ENCODE results near the gene SHQ1.
A peak's percentile ranks its signal among the peaks of the same experiment; 100 is the strongest.

SHQ1 gene

DNA sequence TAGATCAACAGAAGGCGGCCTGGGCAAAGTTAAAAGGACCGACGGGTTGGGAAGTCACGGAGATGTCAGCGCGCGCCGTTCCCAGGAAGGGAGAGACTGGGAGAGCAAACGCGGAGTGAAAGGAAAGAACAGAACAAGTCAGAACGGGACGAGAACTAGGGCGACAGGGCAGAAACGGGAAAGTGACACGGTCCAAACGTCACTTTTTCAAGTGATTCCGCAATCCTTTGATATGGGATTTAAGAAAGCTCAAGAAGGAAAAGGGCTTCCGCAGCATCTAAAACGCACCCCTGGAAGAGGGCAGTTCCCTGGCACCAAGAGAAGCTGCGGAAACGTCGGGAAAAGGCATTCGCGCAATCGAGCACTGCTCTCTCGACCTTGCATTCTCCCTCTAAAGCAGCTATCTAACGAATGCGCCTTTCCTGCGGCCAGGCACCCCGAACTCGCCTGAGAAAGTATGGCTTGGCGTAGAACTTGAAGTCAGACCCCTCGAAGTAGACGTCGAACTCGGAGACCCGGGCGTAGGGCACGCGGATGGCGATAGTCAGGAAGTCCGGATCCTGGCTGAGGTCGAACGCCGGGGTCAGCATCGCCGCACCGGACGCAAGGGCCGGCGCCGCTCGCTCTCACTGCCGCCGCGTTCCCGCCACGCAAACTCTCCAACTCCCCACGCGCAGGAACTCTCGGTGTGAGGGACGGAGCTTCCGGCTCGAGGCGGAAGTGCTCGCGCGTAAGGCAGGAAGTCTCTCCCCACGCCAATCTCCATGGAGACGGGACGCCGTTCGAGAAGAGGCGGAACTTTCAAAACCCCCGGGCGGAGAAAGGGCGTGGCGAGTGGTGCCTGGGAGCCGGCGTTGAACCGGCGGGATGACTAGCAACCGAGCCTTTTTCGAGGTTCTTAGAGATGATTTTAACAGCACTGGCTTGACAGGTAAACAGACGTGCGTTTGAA is at the start of gene SHQ1:
SHQ1 (minus strand) TSS at position 695 of the 952 bp plus-strand sequence; CDS start at position 590, 105 bp downstream.
- H3K27ac Mint-ChIP-seq = peak within 1 kb of the TSS; percentile 74
- peak; percentile 97 for ATAC-seq
- peaks cover 45% of the 10 kb centered on the region for H3K4me1 Mint-ChIP-seq
- peak within 1 kb of the TSS; percentile 92 for H3K4me3 Mint-ChIP-seq
- no peaks in the 10 kb centered on the region for H3K27me3 Mint-ChIP-seq
- H3K36me3 Mint-ChIP-seq = peaks cover 14% of the 10 kb centered on the region
- H3K9me3 Mint-ChIP-seq = no peaks in the 10 kb centered on the region

DNA sequence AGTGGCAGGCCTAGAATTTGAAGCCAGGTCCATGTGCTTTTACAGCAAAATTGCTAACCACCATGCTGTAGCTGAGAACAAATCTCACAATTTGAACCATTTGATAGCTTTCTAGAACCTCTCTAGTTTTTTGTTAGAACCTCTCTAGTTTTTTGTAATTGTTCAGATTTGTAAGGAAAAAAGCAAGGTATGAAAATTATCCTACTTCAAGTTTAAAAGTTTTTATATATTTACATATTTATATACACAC is 49.4 kb upstream of the SHQ1 start:
- ATAC-seq = no peak
- Mint-ChIP-seq H3K4me3 (no peak overlapping the region), H3K27me3 (peaks cover 20% of the 10 kb centered on the region), H3K9me3 (peaks cover 3% of the 10 kb centered on the region), H3K27ac (no peak overlapping the region), H3K4me1 (no peaks in the 10 kb centered on the region), H3K36me3 (no peaks in the 10 kb centered on the region)

DNA sequence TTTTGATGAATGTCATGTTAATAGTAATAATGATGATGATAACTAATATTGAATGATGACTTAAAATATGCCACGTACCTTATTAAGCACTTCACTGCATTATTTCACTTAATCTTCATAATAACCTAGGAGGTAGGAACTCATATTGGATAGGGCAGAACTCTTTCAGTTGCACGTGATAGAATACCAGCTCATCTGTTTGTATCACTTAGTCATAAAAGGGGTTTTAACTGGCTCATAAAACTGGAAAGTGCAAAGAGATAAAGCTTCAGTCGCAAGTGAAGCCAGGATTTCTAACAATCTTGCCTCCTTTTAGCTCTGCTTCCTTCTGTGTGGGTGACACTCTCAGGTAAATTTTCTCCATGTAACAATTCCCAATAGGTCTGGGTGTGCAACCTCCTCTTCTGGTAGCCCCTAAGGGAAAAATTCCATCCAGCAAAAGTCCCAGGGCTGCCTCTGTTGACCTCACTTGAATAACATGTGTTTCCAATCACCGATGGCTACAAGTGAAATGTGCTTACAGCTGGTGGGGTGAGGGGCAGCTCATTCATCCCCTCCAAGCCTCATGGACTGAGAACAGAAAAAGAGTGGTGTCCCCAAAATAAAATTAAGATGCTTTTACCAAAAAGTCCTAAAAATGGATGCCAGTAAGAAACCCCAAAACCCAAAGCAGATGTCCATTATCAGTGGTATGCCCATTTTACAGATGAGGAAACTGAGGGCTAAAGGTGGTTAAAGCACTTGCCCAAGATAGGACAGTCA is 48.9 kb upstream of the SHQ1 start:
- Mint-ChIP-seq H3K36me3 (no peaks in the 10 kb centered on the region), H3K4me3 (no peak overlapping the region), H3K4me1 (no peaks in the 10 kb centered on the region), H3K27ac (no peak overlapping the region), H3K9me3 (peaks cover 3% of the 10 kb centered on the region), H3K27me3 (peaks cover 24% of the 10 kb centered on the region)
- no peak for ATAC-seq

DNA sequence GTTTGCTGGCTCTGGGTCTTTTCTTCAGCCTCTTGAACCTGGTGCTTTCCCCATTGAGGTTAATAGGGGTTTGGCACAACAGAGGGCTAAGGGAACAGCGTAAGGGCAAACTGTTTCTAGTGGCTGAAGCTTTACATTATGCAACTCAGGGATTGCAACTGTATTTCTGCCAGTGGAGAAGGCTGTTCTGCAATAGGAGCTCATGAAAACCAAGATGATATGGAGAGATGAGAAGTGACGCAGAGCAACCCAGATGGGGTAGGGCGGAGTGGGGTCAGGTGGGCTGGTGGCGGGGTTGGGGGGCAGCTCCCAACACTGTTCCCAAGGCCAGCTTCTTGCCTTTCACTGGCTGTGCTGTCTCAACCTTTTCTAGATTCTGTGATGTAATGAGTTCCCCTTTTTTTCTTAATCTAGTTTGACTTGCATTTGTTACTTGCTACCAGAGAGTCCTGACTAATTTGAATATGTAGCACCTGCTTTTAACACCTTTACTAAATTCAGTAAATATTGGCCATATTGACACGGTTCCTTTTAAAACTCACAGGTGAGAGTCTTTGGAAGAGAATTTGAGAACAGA is 46.8 kb upstream of the SHQ1 start:
- H3K27me3 Mint-ChIP-seq = peaks cover 37% of the 10 kb centered on the region

DNA sequence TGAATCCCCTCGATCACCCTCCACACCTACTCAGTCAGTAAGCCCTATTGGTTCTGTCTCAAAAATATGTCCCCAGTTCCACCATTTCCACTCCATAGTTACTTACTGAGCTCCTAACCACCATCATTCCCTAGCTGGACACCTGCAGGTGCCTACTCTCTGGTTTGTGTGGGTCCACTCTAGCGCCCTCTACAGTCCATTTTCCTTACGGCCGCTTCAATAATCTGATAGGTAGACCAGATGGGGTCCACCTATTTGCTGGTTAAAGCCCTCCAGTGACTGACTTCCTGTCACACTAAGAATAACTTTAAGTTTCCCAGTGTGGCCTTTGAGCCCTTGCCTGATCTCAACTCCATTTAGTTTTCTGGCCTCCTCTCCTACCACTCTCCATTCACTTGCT is 44.6 kb upstream of the SHQ1 start:
- no peak overlapping the region for H3K27ac Mint-ChIP-seq
- no peak overlapping the region for H3K4me3 Mint-ChIP-seq
- H3K27me3 Mint-ChIP-seq = peaks cover 49% of the 10 kb centered on the region
- no peak for ATAC-seq
- H3K36me3 Mint-ChIP-seq = no peaks in the 10 kb centered on the region
- peaks cover 3% of the 10 kb centered on the region for H3K9me3 Mint-ChIP-seq
- peaks cover under 1% of the 10 kb centered on the region for H3K4me1 Mint-ChIP-seq

More for the DNA sequence above, 46.8 kb upstream of the SHQ1 start:
- Mint-ChIP-seq H3K27ac (no peak overlapping the region), H3K9me3 (peaks cover 3% of the 10 kb centered on the region), H3K4me1 (no peaks in the 10 kb centered on the region), H3K36me3 (no peaks in the 10 kb centered on the region), H3K4me3 (no peak overlapping the region)
- ATAC-seq = no peak

DNA sequence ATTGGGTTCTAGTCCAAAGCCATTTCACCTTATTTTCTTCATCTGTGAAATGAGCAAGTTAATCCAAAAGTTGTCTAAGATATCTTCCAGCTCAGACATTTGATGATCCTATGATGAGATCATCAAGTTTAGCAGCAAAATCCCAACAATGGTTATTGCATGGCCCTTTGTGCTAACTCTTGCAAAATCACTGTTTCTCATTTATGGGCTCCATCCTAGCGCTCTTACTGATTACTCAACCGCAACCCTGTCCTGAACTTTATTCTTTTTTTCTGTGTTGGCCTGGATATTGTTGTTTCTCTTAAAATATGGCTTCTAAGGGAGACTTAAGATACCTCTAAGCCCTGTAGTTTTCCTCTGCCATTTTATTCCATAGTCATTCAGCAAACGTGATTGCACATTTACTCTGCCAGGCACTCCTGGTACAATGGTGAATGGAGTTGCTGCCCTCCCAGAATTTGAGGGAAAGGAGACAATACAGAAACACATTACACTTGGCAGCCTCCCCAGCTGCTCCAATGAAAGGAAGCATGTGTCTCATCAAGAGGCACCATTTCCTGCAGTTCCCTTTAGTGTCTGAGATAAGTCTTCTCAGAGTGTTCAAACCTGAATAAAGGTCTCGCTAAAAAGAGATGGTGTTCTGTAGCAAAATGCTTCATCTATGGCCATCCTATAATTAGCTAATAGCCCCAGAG is 44.0 kb upstream of the SHQ1 start:
- ATAC-seq = no peak
- H3K9me3 Mint-ChIP-seq = peaks cover 3% of the 10 kb centered on the region
- no peak overlapping the region for H3K4me3 Mint-ChIP-seq
- H3K27ac Mint-ChIP-seq = no peak overlapping the region
- H3K27me3 Mint-ChIP-seq = peaks cover 56% of the 10 kb centered on the region
- H3K4me1 Mint-ChIP-seq = peaks cover 7% of the 10 kb centered on the region
- no peaks in the 10 kb centered on the region for H3K36me3 Mint-ChIP-seq

DNA sequence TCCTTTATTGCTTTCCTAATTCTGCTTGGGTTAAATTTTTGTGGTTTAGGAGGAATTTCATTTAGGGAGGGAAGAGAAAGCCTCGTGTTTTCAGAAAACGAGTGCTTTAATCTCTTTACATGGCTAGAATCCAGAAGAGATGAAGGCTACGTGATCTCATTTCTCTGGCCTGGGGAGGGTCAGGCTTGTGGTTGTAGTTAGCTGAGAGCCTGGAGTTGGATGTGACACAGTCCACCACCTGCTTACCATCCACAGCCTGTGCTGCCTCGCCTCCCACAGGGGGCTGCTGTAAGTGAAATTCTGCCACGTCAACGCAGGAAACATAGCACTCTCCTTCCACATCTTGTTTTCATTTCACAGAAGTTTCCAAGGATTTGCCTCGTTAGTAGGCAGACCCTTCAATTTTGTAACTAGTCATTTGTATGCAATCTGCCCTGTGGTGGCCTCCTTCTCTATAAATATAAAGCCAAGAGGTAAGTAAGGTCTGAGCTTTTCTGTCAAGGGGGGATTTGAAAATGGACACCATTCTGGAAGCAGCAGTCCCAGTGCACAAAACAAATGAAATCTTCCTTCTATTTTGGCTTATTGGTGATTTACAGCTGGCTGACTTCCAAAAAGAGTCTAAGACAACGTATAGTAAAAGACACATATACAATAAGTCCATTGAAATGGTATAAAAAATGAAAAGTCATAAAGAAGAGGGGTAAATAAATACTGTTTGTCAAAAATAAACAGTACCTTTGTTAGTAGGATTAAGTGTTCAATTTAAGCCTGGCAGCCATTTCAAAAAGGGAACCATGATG is 43.0 kb upstream of the SHQ1 start:
- Mint-ChIP-seq H3K36me3 (no peaks in the 10 kb centered on the region), H3K9me3 (peaks cover 3% of the 10 kb centered on the region), H3K27me3 (peaks cover 65% of the 10 kb centered on the region), H3K27ac (no peak overlapping the region), H3K4me3 (no peak overlapping the region), H3K4me1 (peaks cover 10% of the 10 kb centered on the region)
- no peak for ATAC-seq

DNA sequence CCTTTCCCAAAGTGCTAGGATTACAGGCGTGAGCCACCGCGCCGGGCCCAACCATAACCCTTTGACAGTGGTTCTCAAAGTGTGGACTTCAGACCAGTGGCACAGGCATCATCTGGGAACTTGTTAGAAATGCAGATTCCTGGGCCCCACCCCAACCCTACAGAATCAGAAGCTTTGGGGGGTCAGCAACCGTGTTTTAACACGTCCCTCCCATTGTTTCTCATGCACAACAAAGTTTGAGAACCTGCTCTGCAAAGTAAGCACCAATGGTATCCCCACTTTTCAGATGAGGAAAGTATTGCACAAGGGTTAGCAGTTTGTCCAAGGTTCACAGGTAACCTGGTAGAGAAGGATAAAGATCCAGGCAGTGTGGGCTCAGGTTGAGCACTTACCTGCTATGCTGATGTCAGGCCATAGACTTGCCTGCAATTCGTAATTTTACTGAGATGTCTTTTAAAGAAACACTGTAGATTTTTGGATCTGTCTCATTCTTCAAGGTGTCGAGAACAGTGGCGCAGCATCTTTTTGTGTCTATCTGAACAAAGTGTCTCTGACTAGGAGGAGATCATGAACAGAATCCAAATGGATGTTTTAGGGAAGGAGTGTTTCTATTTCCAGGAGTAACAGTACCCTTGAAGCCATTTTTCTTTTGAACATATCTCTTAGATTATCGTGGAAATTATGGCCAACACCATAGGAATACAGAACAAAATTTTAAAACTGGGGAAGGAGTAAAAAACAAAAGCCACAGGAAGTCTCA is 42.1 kb upstream of the SHQ1 start:
- H3K4me3 Mint-ChIP-seq = no peak overlapping the region
- H3K27ac Mint-ChIP-seq = no peak overlapping the region
- ATAC-seq = no peak
- H3K4me1 Mint-ChIP-seq = peaks cover 10% of the 10 kb centered on the region
- peaks cover 74% of the 10 kb centered on the region for H3K27me3 Mint-ChIP-seq
- peaks cover 3% of the 10 kb centered on the region for H3K9me3 Mint-ChIP-seq
- H3K36me3 Mint-ChIP-seq = no peaks in the 10 kb centered on the region

DNA sequence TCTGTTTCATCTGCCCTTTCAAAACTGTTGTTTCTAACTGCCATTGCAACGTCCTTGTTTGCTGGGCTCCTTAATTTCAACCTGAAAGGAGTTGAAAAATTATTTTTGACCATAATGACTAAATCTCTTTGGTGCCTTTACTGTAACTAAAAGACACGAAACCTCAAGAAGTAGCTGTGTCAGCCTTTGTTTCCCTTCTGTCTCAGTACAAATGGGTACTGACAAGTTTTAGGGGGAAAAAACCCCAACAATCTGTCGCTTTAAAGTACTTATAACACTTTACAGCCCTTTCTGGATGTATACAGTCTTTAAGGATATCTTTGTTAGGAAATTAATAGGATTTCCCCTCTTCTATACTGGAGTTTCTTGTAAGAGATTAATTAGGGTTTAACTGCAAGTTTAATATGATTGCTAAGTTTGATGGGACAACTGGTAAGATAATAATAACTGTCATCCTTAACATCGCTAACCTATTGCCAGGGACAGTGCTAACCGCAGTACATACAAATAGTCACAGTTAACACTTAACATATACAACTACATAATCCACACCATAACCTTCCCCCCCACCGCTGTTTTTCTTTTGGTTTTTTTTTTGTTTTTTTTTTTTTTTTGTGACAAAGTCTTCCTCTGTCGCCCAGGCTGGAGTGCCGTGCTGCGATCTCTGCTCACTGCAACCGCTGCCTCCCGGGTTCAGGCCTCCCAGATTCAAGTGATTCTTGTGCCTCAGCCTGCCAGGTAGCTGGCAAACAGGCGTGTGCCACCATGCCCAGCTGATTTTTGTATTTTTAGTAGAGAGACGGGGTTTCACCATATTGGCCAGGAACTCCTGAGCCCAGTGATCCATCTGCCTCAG is 41.3 kb upstream of the SHQ1 start:
- H3K4me1 Mint-ChIP-seq = peaks cover 10% of the 10 kb centered on the region
- peaks cover 76% of the 10 kb centered on the region for H3K27me3 Mint-ChIP-seq
- no peak for ATAC-seq
- H3K4me3 Mint-ChIP-seq = no peak overlapping the region
- H3K27ac Mint-ChIP-seq = no peak overlapping the region
- H3K36me3 Mint-ChIP-seq = no peaks in the 10 kb centered on the region
- peaks cover 3% of the 10 kb centered on the region for H3K9me3 Mint-ChIP-seq

DNA sequence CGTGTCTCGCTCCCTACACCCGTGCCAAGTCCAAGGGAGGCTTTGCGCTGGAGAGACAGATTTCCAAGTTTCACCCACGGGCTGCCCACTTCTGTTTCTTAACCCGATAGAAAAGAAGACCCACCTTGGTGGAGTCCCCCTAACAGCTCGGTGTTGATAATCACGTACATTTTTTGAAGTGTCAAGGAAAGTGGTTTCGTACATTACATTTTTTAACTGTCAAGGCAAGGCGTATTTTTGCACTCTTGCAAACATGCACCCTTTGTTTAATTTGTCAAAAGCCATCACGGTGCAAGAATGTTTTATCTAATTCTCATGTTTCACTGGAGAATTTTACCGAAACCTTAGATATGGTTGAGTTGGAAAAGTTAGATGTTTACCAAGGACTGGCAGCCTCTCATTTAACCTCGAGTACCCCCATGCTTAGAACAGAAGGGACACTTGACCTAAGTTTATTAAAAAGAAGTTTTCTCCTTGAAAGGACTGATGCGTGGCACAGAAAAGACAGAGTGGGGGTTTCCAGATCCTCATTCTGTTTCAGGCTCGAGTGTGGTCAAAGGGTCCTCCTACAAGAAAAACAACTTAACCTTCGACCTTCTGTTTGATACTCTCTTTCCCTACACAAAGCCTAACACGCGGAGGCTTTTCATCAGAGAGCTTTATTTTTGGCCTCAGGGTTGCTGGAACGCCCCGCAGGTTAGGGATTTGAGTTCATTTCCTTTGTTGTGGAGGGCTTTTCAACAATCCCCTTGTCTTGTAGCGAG is 40.5 kb upstream of the SHQ1 start:
- Mint-ChIP-seq H3K36me3 (no peaks in the 10 kb centered on the region), H3K4me1 (peaks cover 10% of the 10 kb centered on the region), H3K27me3 (peaks cover 75% of the 10 kb centered on the region), H3K9me3 (peaks cover 6% of the 10 kb centered on the region), H3K4me3 (peak overlapping the region; percentile 22), H3K27ac (no peak overlapping the region)
- ATAC-seq = no peak

DNA sequence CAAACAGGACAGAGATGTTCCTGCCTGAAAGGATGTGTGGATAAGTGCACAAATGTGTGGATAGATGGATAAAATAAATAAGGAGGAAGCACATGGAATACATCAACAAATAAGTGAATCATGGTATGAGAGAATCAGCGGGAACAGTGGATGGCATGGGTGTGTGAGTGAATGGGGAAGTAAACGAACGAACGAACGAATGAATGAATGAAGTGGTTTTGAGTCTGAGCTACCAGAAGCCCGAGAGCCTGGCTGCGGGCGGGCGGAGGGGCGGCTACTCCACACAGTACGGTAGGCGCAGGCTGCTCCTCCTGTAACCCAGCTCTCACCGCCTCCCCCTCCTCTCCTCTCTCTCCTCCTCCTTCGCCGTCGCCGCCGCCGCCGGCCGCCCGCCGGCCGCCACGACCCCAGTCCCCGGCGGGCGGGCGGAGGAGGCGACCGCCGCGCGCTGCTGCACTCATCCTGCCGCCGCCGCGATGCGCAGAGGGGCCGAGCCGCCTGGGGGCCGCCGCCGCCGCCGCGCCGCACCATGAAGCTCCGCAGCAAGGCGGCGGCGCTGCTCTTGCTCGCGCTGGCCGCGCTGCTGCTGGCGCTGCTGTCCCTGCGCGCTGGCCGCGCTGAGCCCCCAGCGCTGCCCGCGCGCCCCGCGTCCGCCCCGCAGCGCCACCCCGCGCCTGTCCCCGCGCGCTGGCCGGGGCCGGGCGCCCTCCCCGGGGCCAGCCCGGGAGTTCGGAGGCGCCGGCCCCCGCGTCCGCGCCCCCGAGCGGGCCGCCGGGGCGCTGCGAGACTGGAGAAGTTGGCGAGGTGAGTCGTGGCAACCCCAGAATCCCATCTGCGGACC is 39.7 kb upstream of the SHQ1 start, which contains the start of gene GXYLT2:
GXYLT2 (plus strand) TSS at position 342 of the 841 bp plus-strand sequence; CDS start at position 530, 188 bp downstream.
- Mint-ChIP-seq H3K36me3 (no peaks in the 10 kb centered on the region), H3K4me3 (peak within 1 kb of the TSS; percentile 63), H3K27ac (no peak within 1 kb of the TSS), H3K9me3 (peaks cover 4% of the 10 kb centered on the region), H3K4me1 (peaks cover 10% of the 10 kb centered on the region), H3K27me3 (peaks cover 67% of the 10 kb centered on the region)
- peak; percentile 70 for ATAC-seq

DNA sequence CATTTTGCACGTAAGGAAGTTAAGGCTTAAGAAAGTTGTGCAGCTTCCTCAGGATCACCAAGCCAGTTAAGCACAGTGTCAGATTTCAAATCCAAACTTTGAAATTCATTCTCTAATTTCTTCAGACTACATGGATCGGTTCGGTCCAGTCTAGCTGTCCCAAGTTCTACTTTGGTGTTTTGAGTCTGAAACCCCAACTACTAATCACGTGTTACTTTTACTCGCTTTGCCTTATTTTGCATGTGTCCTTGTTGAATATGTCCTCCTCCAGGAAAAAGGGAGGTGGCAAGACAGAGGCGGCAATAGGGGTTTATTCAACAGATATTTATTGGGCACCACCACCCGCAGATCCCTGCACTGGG is 39.1 kb upstream of the SHQ1 start:
- ATAC-seq = no peak
- H3K27ac Mint-ChIP-seq = no peak overlapping the region
- peaks cover 10% of the 10 kb centered on the region for H3K4me1 Mint-ChIP-seq
- no peaks in the 10 kb centered on the region for H3K36me3 Mint-ChIP-seq
- peaks cover 62% of the 10 kb centered on the region for H3K27me3 Mint-ChIP-seq
- H3K9me3 Mint-ChIP-seq = peaks cover 4% of the 10 kb centered on the region
- H3K4me3 Mint-ChIP-seq = peak overlapping the region; percentile 63

Data from stimulated activated memory B cell treated with anti-CD40 and anti-IgM and Interleukin-4, amounts not matched to agents 10 μg/mL and 1 μg/mL and 100 μg/mL, for 72 hours (primary cell).